ENCODE measurements around the gene UBE2G1. TPM values are rescaled to one million over a fixed set of nuclear protein-coding genes. Genes with fewer than 3 reads are reported as not detected.
"Not testable (repeated sequence)": the region's sequence is repeated elsewhere in the genome, so short reads cannot be mapped to it uniquely, and the experiment has no call there.

UBE2G1 gene
- total RNA-seq, 1 experiment from 2014 or later, result 79.0 TPM

GRCh38 chr17:4301066-4301465, 65.4 kb downstream of the UBE2G1 start:
- DNase-seq (ENCODE audit: low spot score), result no peak

GRCh38 chr17:4297351-4297750, 69.1 kb downstream of the UBE2G1 start:
- DNase-seq (ENCODE audit: low spot score), result no peak

- DNase-seq (ENCODE audit: low spot score), result no peak
These were observed 70.8 kb downstream of the UBE2G1 start for GRCh38 chr17:4295686-4296085.

GRCh38 chr17:4293572-4293971, 72.9 kb downstream of the UBE2G1 start:
- DNase-seq (ENCODE audit: low spot score), result no peak

GRCh38 chr17:4287710-4288109, 78.8 kb downstream of the UBE2G1 start:
- DNase-seq (ENCODE audit: low spot score), result no peak

- DNase-seq (ENCODE audit: low spot score), result no peak
These were observed 90.0 kb downstream of the UBE2G1 start for GRCh38 chr17:4276514-4276913.

GRCh38 chr17:4272972-4273368, 93.5 kb downstream of the UBE2G1 start:
- no peak for DNase-seq (ENCODE audit: low spot score)

GRCh38 chr17:4272213-4272971, 94.1 kb downstream of the UBE2G1 start:
- DNase-seq (ENCODE audit: low spot score), result no peak

- no peak for DNase-seq (ENCODE audit: low spot score)
These were observed 95.7 kb downstream of the UBE2G1 start for GRCh38 chr17:4270736-4271135.

GRCh38 chr17:4269915-4270314, 96.6 kb downstream of the UBE2G1 start:
- DNase-seq (ENCODE audit: low spot score), result no peak

GRCh38 chr17:4267402-4267801, 99.1 kb downstream of the UBE2G1 start:
- DNase-seq (ENCODE audit: low spot score), result no peak

- no peak for DNase-seq (ENCODE audit: low spot score)
These were observed 99.9 kb downstream of the UBE2G1 start for GRCh38 chr17:4266550-4266949.

GRCh38 chr17:4263282-4264215, 102.9 kb downstream of the UBE2G1 start, which contains the start of gene ANKFY1:
Gene ANKFY1 (minus strand): TSS chr17:4263979. CDS start chr17:4263941, 38 bp downstream.
- DNase-seq (ENCODE audit: low spot score), result peak; percentile 84

- DNase-seq (ENCODE audit: low spot score), result no peak
These were observed 103.8 kb downstream of the UBE2G1 start for GRCh38 chr17:4262703-4263102.

- no peak for DNase-seq (ENCODE audit: low spot score)
These were observed 105.0 kb downstream of the UBE2G1 start for GRCh38 chr17:4261452-4261851.

- no peak for DNase-seq (ENCODE audit: low spot score)
These were observed 107.6 kb downstream of the UBE2G1 start for GRCh38 chr17:4258867-4259266.

GRCh38 chr17:4256952-4257351, 109.5 kb downstream of the UBE2G1 start:
- no peak for DNase-seq (ENCODE audit: low spot score)

GRCh38 chr17:4255271-4255670, 111.2 kb downstream of the UBE2G1 start:
- not testable (repeated sequence) for DNase-seq (ENCODE audit: low spot score)

- DNase-seq (ENCODE audit: low spot score), result no peak
These were observed 115.6 kb downstream of the UBE2G1 start for GRCh38 chr17:4250887-4251286.

- peak; percentile 39 for DNase-seq (ENCODE audit: low spot score)
These were observed 116.9 kb downstream of the UBE2G1 start for GRCh38 chr17:4249452-4250029.

GRCh38 chr17:4248504-4249277, 117.8 kb downstream of the UBE2G1 start:
- DNase-seq (ENCODE audit: low spot score), result no peak

All from A172 (cell line).